ENCODE data around the gene ATP4A.
"Not testable (repeated sequence)": the region's sequence is repeated elsewhere in the genome, so short reads cannot be mapped to it uniquely, and the experiment has no call there.

Gene ATP4A

GRCh38 chr19:35563207-35563829, at the start of gene ATP4A:
ATP4A (minus strand) TSS chr19:35563658; CDS start chr19:35563629, 29 bp downstream.
- no peak for DNase-seq

DNA sequence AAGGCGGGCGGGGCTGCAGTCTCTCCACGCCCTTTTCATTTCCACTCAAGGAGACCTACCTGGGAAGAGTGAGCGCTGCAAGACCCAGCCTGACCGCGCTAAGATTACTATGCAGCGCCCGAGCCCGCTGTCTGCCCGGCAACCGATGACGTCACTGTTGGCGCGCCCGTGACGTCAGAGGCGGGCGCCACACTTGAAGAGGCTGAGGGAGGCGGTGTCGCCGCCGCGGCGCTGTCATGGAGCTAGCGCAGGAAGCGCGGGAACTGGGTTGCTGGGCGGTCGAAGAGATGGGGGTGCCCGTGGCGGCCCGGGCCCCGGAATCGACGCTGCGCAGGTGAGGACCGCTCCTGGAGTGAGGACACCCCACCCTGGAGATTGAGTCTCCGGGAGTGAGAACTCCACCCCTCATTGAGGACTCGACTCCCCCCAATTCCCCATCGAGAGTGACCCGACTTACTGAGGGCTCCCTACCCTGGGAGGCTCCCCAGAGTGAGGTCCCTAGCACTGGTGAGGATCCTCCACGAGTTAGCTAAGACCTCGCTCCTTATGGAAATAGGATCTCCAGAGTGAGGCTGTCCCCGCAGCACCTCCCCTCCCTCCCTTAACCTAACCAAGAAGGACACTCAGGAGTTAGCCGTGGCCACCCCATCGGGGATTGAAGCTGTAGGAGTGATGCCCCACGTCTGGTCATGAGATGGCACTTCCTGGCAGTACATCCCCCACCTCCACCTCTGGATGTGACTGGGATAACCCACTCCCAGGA, 49.3 kb upstream of the ATP4A start, which contains the start of gene HAUS5:
Gene HAUS5, plus strand, starts transcription at position 177 of the 763 bp plus-strand sequence. Its CDS starts 60 bp downstream, at position 237.
- DNase-seq: peak; percentile 95

GRCh38 chr19:35612224-35612558, 48.7 kb upstream of the ATP4A start:
- no peak for DNase-seq

GRCh38 chr19:35609851-35610353, 46.4 kb upstream of the ATP4A start:
- DNase-seq: peak; percentile 24 to 30

GRCh38 chr19:35608251-35608650, 44.8 kb upstream of the ATP4A start:
- no peak for DNase-seq

GRCh38 chr19:35607661-35608060, 44.2 kb upstream of the ATP4A start:
- no peak for DNase-seq

GRCh38 chr19:35607170-35607569, 43.7 kb upstream of the ATP4A start:
- not testable (repeated sequence) for DNase-seq

- not testable (repeated sequence) for DNase-seq
These were observed 41.0 kb upstream of the ATP4A start for GRCh38 chr19:35604436-35604835.

DNA sequence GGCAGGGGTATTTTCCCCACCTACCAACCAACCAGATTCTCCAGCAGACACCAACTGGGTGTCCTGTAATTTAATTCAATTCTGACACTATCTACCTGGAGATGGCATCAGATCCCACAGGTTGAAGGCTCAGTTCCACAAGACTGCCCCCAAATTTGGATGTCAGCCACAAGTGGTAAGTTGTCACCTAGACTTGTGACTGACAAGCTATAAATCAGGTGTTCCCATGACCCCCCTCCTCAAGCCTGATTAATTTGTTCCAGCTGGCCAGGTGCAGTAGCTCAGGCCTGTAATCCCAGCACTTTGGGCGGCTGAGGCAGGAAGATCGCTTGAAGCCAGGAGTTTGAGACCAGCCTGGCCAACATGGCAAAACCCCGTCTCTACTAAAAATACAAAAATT, 38.5 kb upstream of the ATP4A start:
- no peak for DNase-seq

DNA sequence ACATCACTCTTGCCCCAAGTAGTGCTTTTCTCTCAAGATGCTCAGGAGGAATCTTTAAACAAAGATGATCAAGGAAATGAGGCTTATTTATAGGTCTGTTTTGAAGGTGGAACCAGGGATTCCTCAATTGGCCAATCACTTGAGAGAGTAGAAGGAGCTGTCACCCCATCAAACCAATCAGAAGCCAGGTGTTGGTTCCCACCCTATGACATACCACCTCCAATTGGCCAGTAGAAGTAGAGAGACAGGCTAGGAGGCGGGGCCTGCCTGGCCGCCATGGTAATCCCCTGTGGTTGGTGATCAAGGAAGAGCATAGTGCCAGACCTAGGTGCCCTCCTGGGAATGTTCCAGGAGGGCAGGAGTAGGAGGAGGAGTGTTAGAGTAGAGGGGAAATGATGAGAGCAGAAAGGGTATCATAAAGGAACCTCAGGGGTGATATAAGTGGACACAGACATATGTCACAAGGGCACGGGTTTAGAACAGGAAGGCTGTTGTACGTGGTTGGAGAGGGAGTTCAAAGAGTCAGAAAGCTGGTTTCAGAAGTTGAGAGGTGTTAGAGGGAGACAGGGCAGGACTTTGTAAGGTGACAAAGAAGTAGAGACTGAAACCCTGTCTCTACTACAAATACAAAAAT, 33.0 kb upstream of the ATP4A start:
- DNase-seq: peak; percentile 22 to 23

- DNase-seq: no peak
These were observed 32.5 kb upstream of the ATP4A start for GRCh38 chr19:35595928-35596327.

GRCh38 chr19:35595026-35595425, 31.6 kb upstream of the ATP4A start:
- DNase-seq: not testable (repeated sequence)

- peak; percentile 16 to 24 for DNase-seq
These were observed 28.8 kb upstream of the ATP4A start for GRCh38 chr19:35592226-35592625.

- DNase-seq: no peak
These were observed 27.4 kb upstream of the ATP4A start for GRCh38 chr19:35590875-35591274.

GRCh38 chr19:35587321-35587720, 23.9 kb upstream of the ATP4A start:
- no peak for DNase-seq

DNA sequence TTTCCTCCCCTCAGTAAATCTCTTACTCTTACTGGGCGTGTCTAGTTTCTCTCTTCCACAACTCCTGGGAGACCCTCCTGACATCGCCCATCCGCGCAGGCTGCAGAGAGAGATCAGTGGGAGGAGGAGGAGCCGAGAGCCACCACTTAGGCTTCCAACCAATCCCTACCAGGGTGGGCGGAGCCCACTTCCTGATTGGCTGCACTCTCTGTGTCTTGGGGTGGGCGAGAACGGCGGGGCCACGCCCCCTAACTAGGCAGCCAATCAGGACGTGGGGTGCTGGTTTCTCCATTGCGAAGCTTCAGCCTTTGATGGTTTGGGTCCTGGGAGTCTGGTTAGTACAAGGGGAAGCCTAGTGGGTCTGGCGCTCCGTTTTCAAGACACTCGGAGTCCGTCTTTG, 22.4 kb upstream of the ATP4A start, which contains the start of gene PMIS2:
Gene PMIS2, plus strand, starts transcription at position 326 of the 400 bp plus-strand sequence. CDS start 87 bp downstream, outside the sequence.
- DNase-seq: peak in 1 of 2 experiments; percentile 16

GRCh38 chr19:35582760-35583159, 19.3 kb upstream of the ATP4A start:
- DNase-seq: no peak

DNA sequence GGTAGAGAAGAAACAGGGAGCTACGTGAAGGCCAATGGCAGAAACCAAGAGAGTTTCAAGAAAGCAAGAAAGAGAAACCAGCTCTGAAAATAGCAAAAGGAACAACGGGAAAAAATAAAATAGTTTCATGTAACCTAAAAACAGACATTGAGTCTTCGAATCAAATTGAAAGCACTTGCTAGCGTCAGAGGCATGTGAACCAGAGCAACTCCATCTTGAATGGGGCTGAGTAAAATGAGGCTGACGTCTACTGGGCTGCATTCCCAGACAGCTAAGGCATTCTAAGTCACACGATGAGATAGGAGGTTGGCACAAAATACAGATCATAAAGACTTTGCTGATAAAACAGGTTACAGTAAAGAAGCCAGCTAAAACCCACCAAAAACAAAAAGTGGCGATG, 15.2 kb upstream of the ATP4A start:
- DNase-seq: no peak

DNA sequence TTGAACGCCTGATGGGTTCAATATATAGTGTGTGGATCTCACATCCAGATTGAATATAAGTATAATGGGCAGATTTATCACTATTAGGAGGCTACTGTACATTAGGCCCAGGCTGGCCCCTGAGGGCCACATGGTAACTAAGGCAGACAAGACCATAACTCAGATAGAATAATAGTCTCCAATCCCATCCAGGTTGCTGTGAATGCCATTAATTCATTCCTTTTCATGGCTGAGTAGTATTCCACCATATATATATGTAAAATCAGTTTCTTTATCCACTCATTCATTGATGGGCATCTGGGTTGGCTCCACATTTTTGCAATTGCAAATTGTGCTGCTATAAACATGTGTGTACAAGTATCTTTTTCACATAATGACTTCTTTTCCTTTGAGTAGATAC, 14.5 kb upstream of the ATP4A start:
- DNase-seq: no peak

- no peak for DNase-seq
These were observed 8.0 kb upstream of the ATP4A start for GRCh38 chr19:35571406-35571965.

GRCh38 chr19:35569281-35569781, 5.9 kb upstream of the ATP4A start:
- DNase-seq: no peak

DNA sequence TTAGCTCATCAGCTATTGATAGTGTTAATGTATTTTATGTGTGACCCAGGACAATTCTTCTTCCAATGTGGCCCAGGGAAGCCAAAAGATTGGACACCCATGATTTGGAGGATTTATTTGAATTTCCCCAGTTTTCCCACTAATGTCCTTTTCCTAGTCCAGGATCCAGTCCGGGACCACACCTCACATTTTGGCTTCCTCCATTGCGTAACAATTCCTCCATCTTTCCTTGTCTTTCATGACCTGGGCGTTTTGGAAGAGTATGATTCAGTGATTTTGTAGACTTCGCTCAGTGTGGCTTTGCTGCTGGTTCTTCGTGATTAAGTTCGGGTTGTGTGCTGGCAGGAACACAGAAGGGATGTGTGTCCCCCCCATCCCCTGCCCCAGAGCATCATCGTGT, 3.3 kb upstream of the ATP4A start:
- DNase-seq: no peak
